ENCODE data around the gene SYDE2.
"Not testable (repeated sequence)": the region's sequence is repeated elsewhere in the genome, so short reads cannot be mapped to it uniquely, and the experiment has no call there.

SYDE2 gene

DNA sequence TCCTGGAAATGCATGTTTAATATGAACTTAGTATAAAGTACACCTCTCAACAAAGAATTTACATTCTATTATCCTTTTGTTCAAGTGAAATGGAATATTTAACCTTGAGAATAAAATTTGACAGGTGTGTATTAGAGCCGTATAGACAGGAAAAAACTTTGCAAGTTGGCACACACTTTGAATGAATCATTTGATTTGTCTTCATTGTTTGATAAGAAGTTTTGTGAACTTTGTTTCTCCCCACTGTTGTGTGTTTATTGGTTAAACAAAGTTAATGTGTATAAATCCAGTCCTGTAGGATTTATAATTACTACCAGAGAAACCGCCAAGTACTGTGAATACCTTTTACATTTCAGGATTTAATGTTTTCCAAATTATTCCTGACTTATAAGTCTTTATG lies 2.0 kb downstream of the SYDE2 start:
- TF ChIP-seq, protein P1, sequence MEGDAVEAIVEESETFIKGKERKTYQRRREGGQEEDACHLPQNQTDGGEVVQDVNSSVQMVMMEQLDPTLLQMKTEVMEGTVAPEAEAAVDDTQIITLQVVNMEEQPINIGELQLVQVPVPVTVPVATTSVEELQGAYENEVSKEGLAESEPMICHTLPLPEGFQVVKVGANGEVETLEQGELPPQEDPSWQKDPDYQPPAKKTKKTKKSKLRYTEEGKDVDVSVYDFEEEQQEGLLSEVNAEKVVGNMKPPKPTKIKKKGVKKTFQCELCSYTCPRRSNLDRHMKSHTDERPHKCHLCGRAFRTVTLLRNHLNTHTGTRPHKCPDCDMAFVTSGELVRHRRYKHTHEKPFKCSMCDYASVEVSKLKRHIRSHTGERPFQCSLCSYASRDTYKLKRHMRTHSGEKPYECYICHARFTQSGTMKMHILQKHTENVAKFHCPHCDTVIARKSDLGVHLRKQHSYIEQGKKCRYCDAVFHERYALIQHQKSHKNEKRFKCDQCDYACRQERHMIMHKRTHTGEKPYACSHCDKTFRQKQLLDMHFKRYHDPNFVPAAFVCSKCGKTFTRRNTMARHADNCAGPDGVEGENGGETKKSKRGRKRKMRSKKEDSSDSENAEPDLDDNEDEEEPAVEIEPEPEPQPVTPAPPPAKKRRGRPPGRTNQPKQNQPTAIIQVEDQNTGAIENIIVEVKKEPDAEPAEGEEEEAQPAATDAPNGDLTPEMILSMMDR (IDR thresholded peaks at IDR 0.05): no peak
- TF ChIP-seq ZFX (IDR thresholded peaks at IDR 0.05; ENCODE audit: borderline replicate concordance): no peak
- H3K27ac ChIP-seq: no peak overlapping the region

DNA sequence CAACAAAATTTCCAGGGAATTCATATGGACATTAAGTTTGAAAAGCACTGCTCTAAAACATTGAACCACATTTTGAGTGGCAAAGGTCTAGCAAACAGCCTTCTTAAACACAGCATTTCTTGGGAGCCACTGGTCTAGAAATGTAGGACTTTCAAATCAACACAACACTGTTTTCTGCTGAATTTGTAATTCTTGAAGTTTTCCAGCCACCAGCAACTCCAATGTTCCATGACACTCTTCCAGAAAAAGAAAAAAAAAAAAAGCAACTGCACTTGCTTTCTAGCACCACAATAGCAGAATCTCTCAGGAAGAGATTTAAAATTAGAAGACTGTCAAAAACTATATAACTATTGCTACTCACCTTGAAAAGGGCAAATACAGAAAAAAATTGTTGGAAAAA lies 4.5 kb downstream of the SYDE2 start:
- no peak overlapping the region for H3K27ac ChIP-seq
- TF ChIP-seq, protein P1 (IDR thresholded peaks at IDR 0.05): no peak
- no peak for TF ChIP-seq ZFX (IDR thresholded peaks at IDR 0.05; ENCODE audit: borderline replicate concordance)

DNA sequence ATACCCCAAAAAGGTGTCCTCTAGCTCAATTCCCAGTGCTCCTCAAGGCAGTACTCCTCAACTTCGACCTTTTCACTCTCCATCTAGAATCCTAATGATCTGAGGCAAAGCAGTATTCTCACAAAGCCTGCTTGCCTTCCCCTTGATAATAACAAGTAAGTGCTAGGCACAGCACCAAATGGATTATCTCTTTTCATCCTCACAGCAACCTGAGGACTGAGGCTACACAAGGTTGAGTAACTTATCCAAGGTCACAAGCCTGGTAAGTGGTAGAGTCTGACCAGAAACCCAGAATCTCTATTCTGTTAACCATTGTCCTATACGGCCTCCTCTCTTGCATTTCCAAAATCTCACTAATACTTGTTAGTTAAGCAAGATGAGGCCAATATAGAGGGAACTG lies 5.1 kb downstream of the SYDE2 start:
- H3K27ac ChIP-seq: no peak overlapping the region
- TF ChIP-seq ZFX (IDR thresholded peaks at IDR 0.05; ENCODE audit: borderline replicate concordance): no peak
- TF ChIP-seq, protein P1 (IDR thresholded peaks at IDR 0.05): no peak

DNA sequence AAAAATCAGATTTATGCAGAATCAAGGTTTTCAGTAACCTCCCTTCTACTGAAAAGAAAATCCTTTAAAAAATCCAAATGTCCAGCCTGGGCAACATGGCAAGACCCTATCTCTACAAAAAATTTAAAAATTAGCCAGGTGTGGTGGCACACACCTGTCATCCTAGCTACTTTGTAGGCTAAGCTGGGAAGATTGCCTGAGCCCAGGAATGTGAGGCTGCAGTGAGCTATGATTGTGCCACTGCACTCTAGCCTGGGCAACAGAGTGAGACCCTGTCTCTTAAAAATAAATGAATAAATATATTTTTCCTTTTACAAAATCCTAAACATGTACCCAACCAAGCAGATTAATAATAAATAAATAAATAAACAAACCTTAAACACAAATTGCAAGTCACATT lies 8.7 kb downstream of the SYDE2 start:
- not testable (repeated sequence) for H3K27ac ChIP-seq

DNA sequence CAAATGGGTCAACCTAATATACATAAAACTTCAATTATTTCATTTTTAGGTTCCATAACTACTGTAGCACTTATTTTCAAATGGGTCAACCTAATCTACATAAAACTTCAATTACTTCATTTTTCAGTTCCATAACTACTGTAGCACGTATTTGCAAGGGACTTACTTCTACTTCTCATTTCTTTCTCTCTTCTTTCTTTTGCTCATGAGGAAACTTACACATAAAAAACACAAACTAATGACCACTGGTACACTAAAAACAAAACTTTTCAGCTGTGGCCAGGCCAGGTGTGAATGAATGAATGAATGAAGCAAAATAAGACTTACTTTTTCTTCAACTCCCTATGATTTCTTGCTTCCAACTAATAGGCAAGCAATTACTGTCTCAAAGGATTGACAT lies 11.7 kb downstream of the SYDE2 start:
- no peak overlapping the region for H3K27ac ChIP-seq
- TF ChIP-seq, protein P1 (IDR thresholded peaks at IDR 0.05): no peak
- TF ChIP-seq ZFX (IDR thresholded peaks at IDR 0.05; ENCODE audit: borderline replicate concordance): no peak

DNA sequence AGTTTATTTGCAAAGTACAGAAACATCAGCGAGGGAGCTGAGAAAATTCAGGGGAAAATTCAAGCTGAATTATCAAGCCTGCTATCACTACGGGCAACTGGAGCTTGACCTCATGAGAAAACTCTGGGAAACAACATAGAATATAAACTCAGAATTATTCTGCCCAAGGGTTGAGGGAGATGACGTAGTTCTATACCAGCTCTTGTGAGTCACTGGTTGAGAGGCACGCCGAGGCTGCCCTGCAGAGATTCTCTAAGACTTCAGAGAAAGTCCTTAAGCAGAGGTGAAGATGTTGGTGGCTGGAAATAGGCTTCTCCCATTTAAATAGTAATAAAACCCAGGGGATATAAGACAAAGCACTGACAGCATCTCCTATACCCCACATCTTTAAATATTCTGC lies 12.3 kb downstream of the SYDE2 start:
- H3K27ac ChIP-seq: no peak overlapping the region

DNA sequence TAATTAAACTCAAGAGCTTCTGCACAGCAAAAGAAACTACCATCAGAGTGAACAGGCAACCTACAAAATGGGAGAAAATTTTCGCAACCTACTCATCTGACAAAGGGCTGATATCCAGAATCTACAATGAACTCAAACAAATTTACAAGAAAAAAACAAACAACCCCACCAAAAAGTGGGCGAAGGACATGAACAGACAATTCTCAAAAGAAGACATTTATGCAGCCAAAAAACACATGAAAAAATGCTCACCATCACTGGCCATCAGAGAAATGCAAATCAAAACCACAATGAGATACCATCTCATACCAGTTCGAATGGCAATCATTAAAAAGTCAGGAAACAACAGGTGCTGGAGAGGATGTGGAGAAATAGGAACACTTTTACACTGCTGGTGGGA lies 13.8 kb downstream of the SYDE2 start:
- H3K27ac ChIP-seq: not testable (repeated sequence)

More for the DNA sequence above, 12.3 kb downstream of the SYDE2 start:
- TF ChIP-seq ZFX (IDR thresholded peaks at IDR 0.05; ENCODE audit: borderline replicate concordance): no peak
- TF ChIP-seq, protein P1 (IDR thresholded peaks at IDR 0.05): no peak

DNA sequence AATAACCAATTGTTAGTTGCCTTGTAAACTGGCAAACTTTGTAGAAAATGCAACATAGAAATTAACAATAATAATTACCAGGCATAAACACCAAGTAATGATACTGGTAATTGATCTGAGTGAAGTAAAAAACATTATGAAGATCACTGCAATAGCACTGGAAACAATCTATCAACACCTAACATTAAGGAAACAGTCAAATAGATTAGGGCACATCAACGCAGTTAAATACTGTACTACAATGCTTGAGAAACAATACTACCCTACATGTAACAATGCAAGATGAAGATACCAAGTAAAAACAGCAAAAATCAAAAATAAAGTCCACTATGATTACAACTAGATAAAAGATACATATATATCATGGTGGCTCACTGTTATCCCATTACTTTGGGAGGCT lies 16.6 kb downstream of the SYDE2 start:
- TF ChIP-seq, protein P1 (IDR thresholded peaks at IDR 0.05): no peak
- TF ChIP-seq ZFX (IDR thresholded peaks at IDR 0.05; ENCODE audit: borderline replicate concordance): no peak

More for the DNA sequence above, 16.6 kb downstream of the SYDE2 start:
- no peak overlapping the region for H3K27ac ChIP-seq

All from 22Rv1 (cell line).